ENCODE data around the gene CCSER1. TPM values are rescaled to one million over a fixed set of nuclear protein-coding genes. Genes with fewer than 3 reads are reported as not detected.

The CCSER1 gene
- total and polyA plus RNA-seq, 4 donors: 0.18 to 2.3 (median 1.2) TPM

GRCh38 chr4:91471280-91471679 lies 1344.1 kb downstream of the CCSER1 start:
- 86% methylated on average over 8 of the region's 8 CpGs for WGBS
- DNase-seq (ENCODE audit: low spot score): no peak

GRCh38 chr4:91472046-91472445 lies 1344.9 kb downstream of the CCSER1 start:
- 51% methylated on average over 4 of the region's 4 CpGs for WGBS
- Histone ChIP-seq H3K27me3 (ENCODE audit: control insufficient read depth in 4 of 4, insufficient read depth in 4 of 4, low read length in 3 of 4) (no peaks in the 10 kb centered on the region), H3K4me1 (ENCODE audit: control insufficient read depth in 4 of 4, insufficient read depth in 4 of 4, low read length in 3 of 4) (no peaks in the 10 kb centered on the region)
- TF ChIP-seq YY1 (IDR thresholded peaks at IDR 0.05) (no peak), HNF4G (IDR thresholded peaks at IDR 0.05) (no peak), NR2F2 (IDR thresholded peaks at IDR 0.05) (no peak), HNF4A (conservative IDR thresholded peaks at IDR 0.05) (no peak), EGR1 (IDR thresholded peaks at IDR 0.05; ENCODE audit: low read depth in 2 of 2) (no peak), FOXA2 (IDR thresholded peaks at IDR 0.05) (no peak), TAF1 (conservative IDR thresholded peaks at IDR 0.05) (no peak), FOXA1 (IDR thresholded peaks at IDR 0.05) (no peak), JUND (IDR thresholded peaks at IDR 0.05) (no peak), RAD21 (IDR thresholded peaks at IDR 0.05) (no peak), RXRA (IDR thresholded peaks at IDR 0.05) (no peak)
- TF ChIP-seq, protein P1, sequence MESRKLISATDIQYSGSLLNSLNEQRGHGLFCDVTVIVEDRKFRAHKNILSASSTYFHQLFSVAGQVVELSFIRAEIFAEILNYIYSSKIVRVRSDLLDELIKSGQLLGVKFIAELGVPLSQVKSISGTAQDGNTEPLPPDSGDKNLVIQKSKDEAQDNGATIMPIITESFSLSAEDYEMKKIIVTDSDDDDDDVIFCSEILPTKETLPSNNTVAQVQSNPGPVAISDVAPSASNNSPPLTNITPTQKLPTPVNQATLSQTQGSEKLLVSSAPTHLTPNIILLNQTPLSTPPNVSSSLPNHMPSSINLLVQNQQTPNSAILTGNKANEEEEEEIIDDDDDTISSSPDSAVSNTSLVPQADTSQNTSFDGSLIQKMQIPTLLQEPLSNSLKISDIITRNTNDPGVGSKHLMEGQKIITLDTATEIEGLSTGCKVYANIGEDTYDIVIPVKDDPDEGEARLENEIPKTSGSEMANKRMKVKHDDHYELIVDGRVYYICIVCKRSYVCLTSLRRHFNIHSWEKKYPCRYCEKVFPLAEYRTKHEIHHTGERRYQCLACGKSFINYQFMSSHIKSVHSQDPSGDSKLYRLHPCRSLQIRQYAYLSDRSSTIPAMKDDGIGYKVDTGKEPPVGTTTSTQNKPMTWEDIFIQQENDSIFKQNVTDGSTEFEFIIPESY (IDR thresholded peaks at IDR 0.05): no peak
- TF ChIP-seq, protein P2, sequence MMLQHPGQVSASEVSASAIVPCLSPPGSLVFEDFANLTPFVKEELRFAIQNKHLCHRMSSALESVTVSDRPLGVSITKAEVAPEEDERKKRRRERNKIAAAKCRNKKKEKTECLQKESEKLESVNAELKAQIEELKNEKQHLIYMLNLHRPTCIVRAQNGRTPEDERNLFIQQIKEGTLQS (IDR thresholded peaks at IDR 0.05): no peak

More at GRCh38 chr4:91471280-91471679, 1344.1 kb downstream of the CCSER1 start:
- Histone ChIP-seq H3K27me3 (ENCODE audit: control insufficient read depth in 4 of 4, insufficient read depth in 4 of 4, low read length in 3 of 4) (no peaks in the 10 kb centered on the region), H3K9ac (ENCODE audit: low read depth in 1 of 2, low read length in 2 of 2) (no peak overlapping the region), H3K4me1 (ENCODE audit: control insufficient read depth in 4 of 4, insufficient read depth in 4 of 4, low read length in 3 of 4) (no peaks in the 10 kb centered on the region), H3K4me3 (ENCODE audit: low read depth in 1 of 3, low read length in 3 of 3) (no peak overlapping the region), H3K9me3 (ENCODE audit: control insufficient read depth in 4 of 4, low read length in 3 of 4) (no peaks in the 10 kb centered on the region), H3K27ac (ENCODE audit: low read depth in 1 of 2, low read length in 2 of 2) (no peak overlapping the region), H3K36me3 (ENCODE audit: control insufficient read depth in 4 of 4, insufficient read depth in 3 of 4, low read depth in 1 of 4, low read length in 3 of 4) (no peaks in the 10 kb centered on the region)
- no peak for TF ChIP-seq FOXA2 (IDR thresholded peaks at IDR 0.05)
- no peak for TF ChIP-seq HNF4G (IDR thresholded peaks at IDR 0.05)
- TF ChIP-seq REST (IDR thresholded peaks at IDR 0.05): no peak
- TF ChIP-seq JUND (IDR thresholded peaks at IDR 0.05): no peak
- no peak for TF ChIP-seq HNF4A (conservative IDR thresholded peaks at IDR 0.05)
- no peak for TF ChIP-seq SP1 (IDR thresholded peaks at IDR 0.05)
- TF ChIP-seq, protein P2 (IDR thresholded peaks at IDR 0.05): no peak
- no peak for TF ChIP-seq EGR1 (IDR thresholded peaks at IDR 0.05; ENCODE audit: low read depth in 2 of 2)
- TF ChIP-seq CTCF (IDR thresholded peaks at IDR 0.05; ENCODE audit: low read depth, low read length, missing input control): no peak

More at GRCh38 chr4:91472046-91472445, 1344.9 kb downstream of the CCSER1 start:
- H3K36me3 ChIP-seq (ENCODE audit: control insufficient read depth in 4 of 4, insufficient read depth in 3 of 4, low read depth in 1 of 4, low read length in 3 of 4): no peaks in the 10 kb centered on the region
- no peak overlapping the region for H3K9ac ChIP-seq (ENCODE audit: low read depth in 1 of 2, low read length in 2 of 2)
- H3K9me3 ChIP-seq (ENCODE audit: control insufficient read depth in 4 of 4, low read length in 3 of 4): no peaks in the 10 kb centered on the region
- no peak overlapping the region for H3K27ac ChIP-seq (ENCODE audit: low read depth in 1 of 2, low read length in 2 of 2)
- no peak for DNase-seq (ENCODE audit: low spot score)
- H3K4me3 ChIP-seq (ENCODE audit: low read depth in 1 of 3, low read length in 3 of 3): no peak overlapping the region

Measured in liver (tissue), 9 donors.